ENCODE measurements around the gene ZMAT5.

DNA sequence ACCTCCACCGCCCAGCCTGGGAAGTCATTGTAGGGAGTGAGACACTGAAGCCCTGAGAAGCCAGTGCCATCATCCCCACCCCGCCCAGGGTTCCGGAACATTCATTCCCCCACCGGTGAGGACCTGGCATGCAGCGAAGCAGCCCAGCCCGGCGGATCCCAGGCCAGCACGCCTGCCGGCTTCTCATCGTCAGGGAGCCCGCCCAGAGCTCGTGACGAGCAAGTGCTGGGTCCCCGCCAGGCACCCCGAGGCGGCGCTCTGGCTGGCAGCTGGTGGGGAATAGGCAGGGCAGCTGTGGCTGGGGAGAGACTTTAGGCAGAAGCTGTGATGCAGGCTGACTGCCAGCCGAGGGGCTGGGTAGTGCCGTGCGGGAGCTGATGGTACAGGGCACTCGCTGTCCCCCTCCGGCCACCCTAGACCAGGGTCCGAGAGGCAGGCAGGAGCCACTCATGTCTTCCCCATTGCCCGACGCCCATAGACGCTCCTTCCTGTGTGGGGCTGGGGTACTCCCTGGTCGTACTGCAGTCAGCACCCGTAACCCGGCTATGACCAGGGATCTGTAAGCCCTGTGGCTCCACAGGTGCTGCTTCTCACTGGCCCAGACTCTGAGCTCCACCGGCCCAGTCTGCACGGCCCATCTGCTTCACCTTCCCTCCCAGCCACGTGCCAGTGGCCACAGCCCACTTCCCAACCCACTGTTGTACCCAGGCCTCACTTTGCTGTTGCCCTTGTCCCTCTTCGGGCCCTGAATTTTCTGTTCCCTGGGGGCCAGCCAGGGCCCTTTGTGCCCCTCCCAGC lies 71.5 kb downstream of the ZMAT5 start:
- TF ChIP-seq EP300 (IDR thresholded peaks at IDR 0.05) (no peak), POLR2A (IDR thresholded peaks at IDR 0.05) (no peak), CTCF (IDR thresholded peaks at IDR 0.05) (no peak)

Measured in sigmoid colon (tissue), 4 donors.